ENCODE data around the gene C21orf58.

GRCh38 chr21:46311568-46311967 lies 12.1 kb downstream of the C21orf58 start:
- TF ChIP-seq, protein P1, sequence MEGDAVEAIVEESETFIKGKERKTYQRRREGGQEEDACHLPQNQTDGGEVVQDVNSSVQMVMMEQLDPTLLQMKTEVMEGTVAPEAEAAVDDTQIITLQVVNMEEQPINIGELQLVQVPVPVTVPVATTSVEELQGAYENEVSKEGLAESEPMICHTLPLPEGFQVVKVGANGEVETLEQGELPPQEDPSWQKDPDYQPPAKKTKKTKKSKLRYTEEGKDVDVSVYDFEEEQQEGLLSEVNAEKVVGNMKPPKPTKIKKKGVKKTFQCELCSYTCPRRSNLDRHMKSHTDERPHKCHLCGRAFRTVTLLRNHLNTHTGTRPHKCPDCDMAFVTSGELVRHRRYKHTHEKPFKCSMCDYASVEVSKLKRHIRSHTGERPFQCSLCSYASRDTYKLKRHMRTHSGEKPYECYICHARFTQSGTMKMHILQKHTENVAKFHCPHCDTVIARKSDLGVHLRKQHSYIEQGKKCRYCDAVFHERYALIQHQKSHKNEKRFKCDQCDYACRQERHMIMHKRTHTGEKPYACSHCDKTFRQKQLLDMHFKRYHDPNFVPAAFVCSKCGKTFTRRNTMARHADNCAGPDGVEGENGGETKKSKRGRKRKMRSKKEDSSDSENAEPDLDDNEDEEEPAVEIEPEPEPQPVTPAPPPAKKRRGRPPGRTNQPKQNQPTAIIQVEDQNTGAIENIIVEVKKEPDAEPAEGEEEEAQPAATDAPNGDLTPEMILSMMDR (IDR thresholded peaks at IDR 0.05): no peak
- no peak for TF ChIP-seq POLR2A (IDR thresholded peaks at IDR 0.05)
